Renal cortical epithelial cell (primary cell): Measurements from ENCODE around the gene KDM4B. TPM values are rescaled to one million over a fixed set of nuclear protein-coding genes. Genes with fewer than 3 reads are reported as not detected.
A peak's percentile ranks its signal among the peaks of the same experiment; 100 is the strongest.

ENCODE experiments used
- DNase-seq: peaks from one replicate; pipeline ENCODE4 v3.0.0-alpha.2; 2011; ENCODE audit warnings: low read depth
- total RNA-seq: library from RNA; depleted of rRNA; stranded (reverse); fragments of >200 nt; gene quantifications from 2 replicates; pipeline ENCODE4 v1.2.3, GENCODE V29; 2014

Gene KDM4B
- total RNA-seq, 1 donor from 2014 or later, result 47.0 TPM

GRCh38 chr19:5086725-5087439 is 118.0 kb downstream of the KDM4B start:
- no peak for DNase-seq

- no peak for DNase-seq
These were observed 120.4 kb downstream of the KDM4B start for GRCh38 chr19:5089283-5089682.

- no peak for DNase-seq
These were observed 121.6 kb downstream of the KDM4B start for GRCh38 chr19:5090465-5091017.

GRCh38 chr19:5091018-5091683 is 122.2 kb downstream of the KDM4B start:
- peak; percentile 57 for DNase-seq

GRCh38 chr19:5091684-5092480 is 123.0 kb downstream of the KDM4B start:
- DNase-seq, result no peak

- DNase-seq, result no peak
These were observed 123.5 kb downstream of the KDM4B start for GRCh38 chr19:5092481-5092843.

GRCh38 chr19:5093297-5093928 is 124.5 kb downstream of the KDM4B start:
- DNase-seq, result no peak

GRCh38 chr19:5093948-5094718 is 125.2 kb downstream of the KDM4B start:
- DNase-seq, result no peak

GRCh38 chr19:5094768-5095567 is 126.1 kb downstream of the KDM4B start:
- DNase-seq, result no peak

GRCh38 chr19:5095568-5095850 is 126.6 kb downstream of the KDM4B start:
- no peak for DNase-seq

- no peak for DNase-seq
These were observed 127.6 kb downstream of the KDM4B start for GRCh38 chr19:5096536-5096935.

- no peak for DNase-seq
These were observed 128.5 kb downstream of the KDM4B start for GRCh38 chr19:5097331-5097930.

GRCh38 chr19:5097959-5098623 is 129.2 kb downstream of the KDM4B start:
- DNase-seq, result no peak

- DNase-seq, result no peak
These were observed 129.7 kb downstream of the KDM4B start for GRCh38 chr19:5098646-5099045.

GRCh38 chr19:5099701-5100221 is 130.8 kb downstream of the KDM4B start:
- DNase-seq, result no peak

- DNase-seq, result no peak
These were observed 133.0 kb downstream of the KDM4B start for GRCh38 chr19:5101871-5102270.

GRCh38 chr19:5102520-5102919 is 133.6 kb downstream of the KDM4B start:
- DNase-seq, result no peak

- DNase-seq, result peak; percentile 3
These were observed 134.3 kb downstream of the KDM4B start for GRCh38 chr19:5103061-5103701.
